GM12873 (cell line): ENCODE data around the gene RALGPS1.

Experiments
- CTCF ChIP-seq: IDR thresholded peaks from 2 replicates; pipeline ENCODE4 v1.5.1; 2012; ENCODE audit warnings: low read depth, mild to moderate bottlenecking, moderate library complexity, low read length, control low read depth; ENCODE audit not compliant: insufficient read depth; ENCODE audit errors: missing control alignments

RALGPS1 gene

DNA sequence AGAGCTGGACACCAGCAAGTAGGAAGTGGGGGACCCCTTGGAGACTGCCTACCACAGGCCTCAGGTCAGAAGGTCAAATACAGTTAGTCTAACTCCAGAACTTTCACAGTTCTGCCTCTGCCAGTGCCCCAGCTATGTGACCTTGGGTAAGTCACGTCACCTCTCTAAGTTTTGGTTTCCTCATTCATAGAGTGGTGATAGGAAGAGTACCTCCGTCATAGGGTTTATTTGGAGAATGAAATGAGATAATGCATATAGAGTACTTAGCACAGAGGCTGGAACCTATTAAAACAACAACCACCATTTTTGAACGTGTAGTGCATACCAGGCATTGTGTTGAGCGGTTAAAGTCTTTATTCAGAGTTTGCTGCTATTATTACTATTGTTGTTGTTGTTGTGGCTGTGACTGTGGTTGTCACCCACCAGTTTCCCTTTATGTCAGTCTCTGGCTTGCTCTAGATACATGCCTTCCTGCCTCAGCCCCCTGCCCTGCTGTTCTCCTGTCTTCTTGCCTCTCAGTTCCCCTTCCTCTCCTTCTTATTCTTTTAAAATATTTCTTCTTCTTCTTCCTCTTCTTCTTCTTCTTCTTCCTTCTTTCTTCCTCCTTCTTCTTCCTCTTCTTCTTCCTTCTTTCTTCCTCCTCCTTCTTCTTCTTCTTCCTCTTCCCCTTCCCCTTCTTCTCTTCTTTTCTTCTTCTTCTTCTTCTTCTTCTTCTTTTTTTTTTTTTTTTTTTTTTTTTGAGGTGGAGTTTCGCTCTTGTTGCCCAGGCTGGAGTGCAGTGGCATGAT is 67.8 kb downstream of the RALGPS1 start:
- no peak for TF ChIP-seq CTCF

- TF ChIP-seq CTCF = no peak
These were observed 69.2 kb downstream of the RALGPS1 start for GRCh38 chr9:126983767-126984166.

- TF ChIP-seq CTCF = no peak
These were observed 70.4 kb downstream of the RALGPS1 start for GRCh38 chr9:126984969-126985368.

DNA sequence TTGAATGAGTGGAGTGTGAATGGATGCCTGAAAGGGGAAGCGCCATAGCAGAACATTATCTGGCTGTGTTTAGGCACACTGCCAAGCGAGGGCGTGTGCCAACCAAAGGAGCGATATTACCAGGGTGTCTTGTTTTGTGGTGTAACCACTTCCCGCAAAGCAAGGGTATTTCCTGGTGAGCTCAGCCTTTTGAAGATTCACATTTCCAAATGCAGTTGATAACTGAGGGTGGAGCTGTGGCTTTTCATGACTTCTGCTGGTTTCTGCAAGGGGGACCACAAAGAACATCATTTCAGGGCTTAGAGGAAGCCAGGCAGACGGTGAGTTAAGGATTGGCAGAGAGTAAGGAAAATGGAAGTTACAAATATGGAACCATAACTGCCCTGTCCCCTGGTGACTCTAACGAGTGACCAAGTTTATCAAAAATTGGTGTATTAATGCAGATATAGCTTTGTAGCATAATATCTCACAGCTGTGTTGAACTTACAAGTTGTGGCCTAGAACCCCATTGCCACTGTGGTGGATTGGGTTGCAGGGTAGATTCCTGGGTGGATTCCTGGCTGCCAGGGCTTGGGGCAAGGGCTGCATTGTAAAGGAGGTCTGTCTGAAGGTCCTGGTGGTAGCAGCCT is 71.4 kb downstream of the RALGPS1 start:
- TF ChIP-seq CTCF = no peak

- no peak for TF ChIP-seq CTCF
These were observed 71.9 kb downstream of the RALGPS1 start for GRCh38 chr9:126986506-126986951.

- no peak for TF ChIP-seq CTCF
These were observed 74.3 kb downstream of the RALGPS1 start for GRCh38 chr9:126988857-126989256.
